Activated T-cell treated with anti-CD3 and anti-CD28 coated beads, Interleukin-2, amount 50 U/mL, for 72 hours (primary cell): ENCODE results near the gene FBXO5. TPM values are rescaled to one million over a fixed set of nuclear protein-coding genes. Genes with fewer than 3 reads are reported as not detected.

Source experiments
- ATAC-seq, 2 donors: fragments of 150-1000 bp; cut with Tn5 transposase; replicated peaks in 1 of 2; 2 replicates each; pipeline ENCODE4 v1.10.0; 2021; ENCODE audit warnings: moderate library complexity in 2 of 2, mild to moderate bottlenecking in 1 of 2
- DNase-seq, 2 donors: peaks; one replicate each; pipeline ENCODE4 v3.0.0; 2021 to 2022; ENCODE audit warnings: mixed read lengths in 1 of 2
- H3K27ac Mint-ChIP-seq: one replicate; pipeline ENCODE4 v1.8.0; 2022; ENCODE audit warnings: mild to moderate bottlenecking, moderate library complexity, mixed read lengths
- H3K27me3 Mint-ChIP-seq: one replicate; pipeline ENCODE4 v1.8.0; 2022; ENCODE audit warnings: low read depth, mixed read lengths
- H3K36me3 Mint-ChIP-seq, 2 donors: one replicate each; pipeline ENCODE4 v1.8.0; 2022; ENCODE audit warnings: mixed read lengths in 2 of 2, mild to moderate bottlenecking in 1 of 2; ENCODE audit not compliant: insufficient read depth in 2 of 2
- H3K4me1 Mint-ChIP-seq: one replicate; pipeline ENCODE4 v1.8.0; 2022; ENCODE audit warnings: low read depth, mixed read lengths
- H3K4me3 Mint-ChIP-seq, 2 donors: one replicate each; pipeline ENCODE4 v1.8.0; 2022; ENCODE audit warnings: mild to moderate bottlenecking in 2 of 2, mixed read lengths in 2 of 2, moderate library complexity in 2 of 2
- H3K9me3 Mint-ChIP-seq, 2 donors: one replicate each; pipeline ENCODE4 v1.8.0; 2022; ENCODE audit warnings: mixed read lengths in 2 of 2
- total RNA-seq, 2 donors: library from RNA; stranded (reverse); gene quantifications; one replicate each; pipeline ENCODE4 v1.2.3, GENCODE V29; 2022

FBXO5 gene
- total RNA-seq, 2 donors from 2014 or later, result 40.8 to 41.4 TPM

DNA sequence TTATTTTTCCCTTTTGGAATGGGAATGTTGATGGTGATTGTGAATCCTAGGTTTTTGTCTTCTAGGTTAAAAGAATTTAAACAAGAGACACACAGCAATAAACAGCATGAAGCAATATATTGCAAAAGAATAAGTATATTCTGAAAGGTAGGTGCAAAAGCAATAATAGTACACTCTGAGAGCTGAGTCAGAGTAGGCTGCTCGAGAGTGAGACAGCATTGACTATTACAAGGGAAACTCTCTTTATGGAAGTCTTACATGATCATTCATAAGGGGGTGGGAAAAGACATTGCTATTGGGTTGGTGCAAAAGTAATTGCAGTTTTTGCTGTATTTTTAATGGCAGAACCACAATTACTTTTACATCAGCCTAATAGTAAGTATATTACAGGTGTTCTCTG is 25.0 kb downstream of the FBXO5 start:
- H3K4me3 Mint-ChIP-seq, result no peak overlapping the region
- ATAC-seq, result no peak
- no peaks in the 10 kb centered on the region for H3K36me3 Mint-ChIP-seq
- H3K9me3 Mint-ChIP-seq, result no peaks in the 10 kb centered on the region
- no peak for DNase-seq
- H3K27me3 Mint-ChIP-seq, result peaks cover 13% of the 10 kb centered on the region
- peaks cover 5% of the 10 kb centered on the region for H3K4me1 Mint-ChIP-seq
- no peak overlapping the region for H3K27ac Mint-ChIP-seq

DNA sequence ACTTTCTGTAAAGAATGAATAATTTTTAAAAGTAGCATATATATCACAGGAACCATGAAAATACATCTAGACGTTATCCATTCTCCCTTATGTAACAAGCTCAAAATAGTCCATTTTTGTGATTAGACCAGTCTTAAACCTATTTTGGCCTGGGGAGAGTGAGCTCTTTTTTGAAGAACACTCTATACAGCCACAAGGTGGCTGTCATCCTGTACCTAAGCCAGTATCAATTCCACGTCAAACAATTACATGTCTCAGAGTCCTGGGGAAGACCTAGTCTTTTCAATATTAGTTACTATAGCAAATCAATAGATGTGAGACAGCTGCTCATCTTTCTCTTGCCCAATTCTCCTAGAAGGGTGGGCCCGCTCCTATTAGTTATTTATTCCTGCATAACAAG is 28.4 kb downstream of the FBXO5 start:
- Mint-ChIP-seq H3K27ac (no peak overlapping the region), H3K36me3 (no peaks in the 10 kb centered on the region), H3K27me3 (peaks cover 14% of the 10 kb centered on the region), H3K4me1 (peaks cover 11% of the 10 kb centered on the region), H3K9me3 (no peaks in the 10 kb centered on the region), H3K4me3 (no peak overlapping the region)
- DNase-seq (no peak), ATAC-seq (no peak)

DNA sequence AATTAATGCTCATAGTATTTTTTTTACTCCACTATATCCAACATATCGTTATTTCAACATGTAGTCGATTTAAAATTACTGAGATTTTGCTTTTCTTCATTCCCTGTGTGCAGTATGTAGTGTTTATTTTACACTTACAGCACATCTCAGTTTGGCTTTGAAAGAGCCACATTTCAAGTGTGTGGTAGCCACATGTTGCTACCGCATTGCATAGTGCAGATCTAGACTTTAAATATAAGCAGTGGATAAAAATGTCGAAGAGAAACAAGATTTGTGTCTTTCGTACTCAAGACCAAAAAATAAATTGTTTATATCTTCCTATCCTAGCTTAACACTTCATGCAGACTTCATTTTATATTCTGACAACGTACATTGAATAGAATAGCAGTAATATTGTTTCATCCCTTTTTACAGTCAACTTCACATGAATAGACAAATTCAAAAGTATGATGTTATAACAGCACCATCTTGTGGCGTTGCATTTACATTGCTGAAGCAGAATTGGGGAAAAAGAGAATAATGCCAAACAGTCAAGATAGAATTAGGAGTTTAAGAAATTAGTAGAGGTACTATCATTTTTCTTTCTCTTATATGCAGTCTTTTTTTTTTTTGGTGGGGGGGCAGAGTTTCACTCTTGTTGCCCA is 29.9 kb downstream of the FBXO5 start:
- H3K27me3 Mint-ChIP-seq, result peaks cover 25% of the 10 kb centered on the region
- no peaks in the 10 kb centered on the region for H3K36me3 Mint-ChIP-seq
- no peaks in the 10 kb centered on the region for H3K9me3 Mint-ChIP-seq
- ATAC-seq (no peak), DNase-seq (no peak)
- peaks cover 15% of the 10 kb centered on the region for H3K4me1 Mint-ChIP-seq
- no peak overlapping the region for H3K4me3 Mint-ChIP-seq
- no peak overlapping the region for H3K27ac Mint-ChIP-seq

DNA sequence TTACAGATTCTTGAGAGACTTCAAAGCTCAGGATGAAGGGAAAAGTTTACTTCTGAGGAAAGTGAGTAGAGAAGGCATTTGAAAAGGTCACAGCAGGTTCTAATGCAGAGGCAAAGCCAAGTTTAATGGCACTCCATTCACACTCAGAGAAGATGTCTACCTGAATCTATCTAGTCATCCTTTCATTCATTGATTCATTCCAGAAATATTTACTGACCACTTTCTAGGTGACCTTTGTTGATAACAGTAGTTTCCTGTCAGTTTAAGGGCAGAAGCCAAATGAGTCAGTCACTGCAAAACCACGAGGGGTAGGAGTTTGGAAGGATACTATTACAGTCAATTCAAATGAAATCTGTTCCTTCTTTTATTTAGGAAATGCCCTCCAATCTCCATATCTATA is 30.8 kb downstream of the FBXO5 start:
- Mint-ChIP-seq H3K27ac (no peak overlapping the region), H3K9me3 (no peaks in the 10 kb centered on the region), H3K4me3 (no peak overlapping the region), H3K27me3 (peaks cover 30% of the 10 kb centered on the region), H3K4me1 (peaks cover 19% of the 10 kb centered on the region), H3K36me3 (no peaks in the 10 kb centered on the region)
- DNase-seq (no peak), ATAC-seq (peak; percentile 58 to 69)

GRCh38 chr6:152950240-152950639 is 32.6 kb downstream of the FBXO5 start:
- Mint-ChIP-seq H3K4me1 (peaks cover 19% of the 10 kb centered on the region), H3K27me3 (peaks cover 26% of the 10 kb centered on the region), H3K27ac (no peak overlapping the region), H3K9me3 (no peaks in the 10 kb centered on the region), H3K4me3 (no peak overlapping the region), H3K36me3 (no peaks in the 10 kb centered on the region)
- DNase-seq, result no peak
- ATAC-seq, result no peak

GRCh38 chr6:152948150-152948768 is 34.6 kb downstream of the FBXO5 start:
- no peaks in the 10 kb centered on the region for H3K36me3 Mint-ChIP-seq
- no peak overlapping the region for H3K27ac Mint-ChIP-seq
- H3K4me3 Mint-ChIP-seq, result peak overlapping the region in 1 of 2 donors; percentile 38

DNA sequence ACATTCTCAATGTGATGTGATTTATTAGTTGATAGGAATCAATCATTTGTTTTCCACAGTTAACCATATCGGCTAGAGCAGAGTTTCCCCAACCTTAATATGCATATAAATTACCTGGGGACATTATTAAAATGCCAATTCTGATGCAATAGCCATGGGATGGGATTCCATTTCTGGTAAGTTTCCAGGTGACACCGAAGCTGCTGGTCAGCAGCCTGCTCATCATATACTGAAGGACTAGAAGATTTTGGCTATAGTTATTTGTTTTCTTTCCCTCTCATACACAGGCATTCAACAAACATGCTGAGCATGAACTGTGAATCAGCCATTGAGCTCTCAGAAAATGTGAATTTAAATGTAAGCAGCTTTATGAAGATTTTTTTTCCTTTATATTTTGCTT is 35.8 kb downstream of the FBXO5 start:
- Mint-ChIP-seq H3K36me3 (no peaks in the 10 kb centered on the region), H3K4me3 (no peak overlapping the region), H3K9me3 (no peaks in the 10 kb centered on the region), H3K27ac (no peak overlapping the region), H3K4me1 (peaks cover 10% of the 10 kb centered on the region), H3K27me3 (peaks cover 29% of the 10 kb centered on the region)
- DNase-seq (no peak), ATAC-seq (no peak)

More at GRCh38 chr6:152948150-152948768, 34.6 kb downstream of the FBXO5 start:
- Mint-ChIP-seq H3K27me3 (peaks cover 31% of the 10 kb centered on the region), H3K4me1 (peaks cover 19% of the 10 kb centered on the region), H3K9me3 (no peaks in the 10 kb centered on the region)
- peak in 1 of 2 donors; percentile 10 for DNase-seq
- ATAC-seq, result peak; percentile 60 to 67

GRCh38 chr6:152946484-152946883 is 36.4 kb downstream of the FBXO5 start:
- no peak for ATAC-seq
- Mint-ChIP-seq H3K27ac (no peak overlapping the region), H3K4me1 (peaks cover 8% of the 10 kb centered on the region), H3K36me3 (no peaks in the 10 kb centered on the region), H3K27me3 (peaks cover 33% of the 10 kb centered on the region), H3K4me3 (no peak overlapping the region), H3K9me3 (no peaks in the 10 kb centered on the region)
- no peak for DNase-seq

- ATAC-seq (no peak), DNase-seq (no peak)
- H3K4me3 Mint-ChIP-seq, result no peak overlapping the region
- no peaks in the 10 kb centered on the region for H3K36me3 Mint-ChIP-seq
- no peaks in the 10 kb centered on the region for H3K9me3 Mint-ChIP-seq
- H3K4me1 Mint-ChIP-seq, result peaks cover 8% of the 10 kb centered on the region
- no peak overlapping the region for H3K27ac Mint-ChIP-seq
- peaks cover 33% of the 10 kb centered on the region for H3K27me3 Mint-ChIP-seq
Observed at GRCh38 chr6:152943260-152943897, 39.5 kb downstream of the FBXO5 start.

GRCh38 chr6:152942319-152942869 is 40.4 kb downstream of the FBXO5 start:
- H3K36me3 Mint-ChIP-seq, result no peaks in the 10 kb centered on the region
- no peak overlapping the region for H3K4me3 Mint-ChIP-seq
- ATAC-seq (no peak), DNase-seq (no peak)
- no peak overlapping the region for H3K27ac Mint-ChIP-seq
- H3K9me3 Mint-ChIP-seq, result no peaks in the 10 kb centered on the region
- H3K27me3 Mint-ChIP-seq, result peaks cover 30% of the 10 kb centered on the region
- no peaks in the 10 kb centered on the region for H3K4me1 Mint-ChIP-seq

DNA sequence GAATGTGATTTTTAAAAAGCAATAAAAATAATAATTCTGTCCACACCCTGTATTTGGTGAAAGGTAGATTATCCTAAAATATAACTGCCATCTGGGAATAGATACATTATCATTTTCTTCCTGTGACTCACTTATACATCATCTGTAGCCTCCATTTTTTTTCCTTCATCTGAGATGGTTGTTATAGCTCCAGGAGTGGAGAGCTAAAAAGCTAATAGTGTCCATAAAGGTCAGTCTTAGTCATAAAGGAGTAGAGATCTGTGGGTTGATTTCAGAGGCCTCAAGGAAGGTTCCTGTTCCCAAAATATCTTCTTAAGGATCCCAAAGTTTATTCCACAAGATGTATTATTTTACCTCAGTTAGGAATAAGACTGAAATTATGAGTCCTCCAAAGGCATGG is 41.1 kb downstream of the FBXO5 start:
- Mint-ChIP-seq H3K27ac (no peak overlapping the region), H3K27me3 (peaks cover 37% of the 10 kb centered on the region), H3K4me3 (no peak overlapping the region), H3K4me1 (no peaks in the 10 kb centered on the region), H3K9me3 (no peaks in the 10 kb centered on the region), H3K36me3 (no peaks in the 10 kb centered on the region)
- no peak for DNase-seq
- ATAC-seq, result no peak

GRCh38 chr6:152932865-152933264 is 50.0 kb downstream of the FBXO5 start:
- H3K27me3 Mint-ChIP-seq, result peaks cover 23% of the 10 kb centered on the region
- no peak for ATAC-seq

DNA sequence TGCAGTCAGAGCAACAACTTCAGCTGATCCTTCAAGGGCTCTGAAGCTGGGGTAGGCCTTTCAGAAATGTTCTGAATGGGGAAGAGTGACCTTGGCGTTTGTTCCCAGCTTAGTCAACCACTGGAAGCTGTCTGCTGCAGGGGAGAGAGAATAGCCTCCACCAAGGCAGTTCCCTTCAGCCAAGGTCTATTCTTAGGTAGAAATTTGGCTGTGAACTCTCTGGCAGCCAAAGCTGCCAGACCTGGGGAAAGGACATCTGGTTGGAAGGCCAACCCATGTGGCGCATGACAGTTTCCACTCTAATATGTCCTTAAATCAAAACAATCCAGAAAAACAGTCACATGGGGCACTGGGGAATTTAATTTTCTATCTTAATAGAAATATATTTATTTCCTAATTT is 60.1 kb downstream of the FBXO5 start:
- H3K9me3 Mint-ChIP-seq, result peaks cover 0 to 1% of the 10 kb centered on the region in 2 donors
- no peak for ATAC-seq
- H3K4me3 Mint-ChIP-seq, result no peak overlapping the region
- DNase-seq, result no peak
- no peaks in the 10 kb centered on the region for H3K4me1 Mint-ChIP-seq
- no peak overlapping the region for H3K27ac Mint-ChIP-seq
- H3K36me3 Mint-ChIP-seq, result no peaks in the 10 kb centered on the region
- H3K27me3 Mint-ChIP-seq, result peaks cover 34% of the 10 kb centered on the region

More at GRCh38 chr6:152932865-152933264, 50.0 kb downstream of the FBXO5 start:
- Mint-ChIP-seq H3K9me3 (no peaks in the 10 kb centered on the region), H3K4me1 (no peaks in the 10 kb centered on the region), H3K36me3 (no peaks in the 10 kb centered on the region), H3K27ac (no peak overlapping the region), H3K4me3 (no peak overlapping the region)
- no peak for DNase-seq
